Activated T-helper 1 cell treated with anti-CD3 and anti-CD28 coated beads, Interleukin-12 subunit alpha, Interleukin-12 subunit beta, Interleukin-2, Interleukin-4 antibody, amounts not matched to agents 30 ng/mL and 10 ng/mL and 1 ng/mL, durations not matched to agents 14 hours and 24 hours and 36 hours (primary cell): Measurements from ENCODE around the gene OPCML. TPM values are rescaled to one million over a fixed set of nuclear protein-coding genes. Genes with fewer than 3 reads are reported as not detected.

Experiments used
- DNase-seq: peaks from one replicate; pipeline ENCODE4 v3.0.0; 2021; ENCODE audit warnings: low spot score
- H3K27ac Mint-ChIP-seq: one replicate; pipeline ENCODE4 v1.8.0; 2021; ENCODE audit warnings: mild to moderate bottlenecking, mixed read lengths
- H3K27me3 Mint-ChIP-seq: one replicate; pipeline ENCODE4 v1.8.0; 2022; ENCODE audit warnings: mild to moderate bottlenecking, moderate library complexity, mixed read lengths; ENCODE audit not compliant: insufficient read depth
- H3K36me3 Mint-ChIP-seq: one replicate; pipeline ENCODE4 v1.8.0; 2021; ENCODE audit warnings: low read depth, mixed read lengths
- H3K4me1 Mint-ChIP-seq: one replicate; pipeline ENCODE4 v1.8.0; 2021; ENCODE audit warnings: low read depth, mixed read lengths
- H3K4me3 Mint-ChIP-seq: one replicate; pipeline ENCODE4 v1.8.0; 2021; ENCODE audit warnings: mild to moderate bottlenecking, moderate library complexity, mixed read lengths
- H3K9me3 Mint-ChIP-seq: one replicate; pipeline ENCODE4 v1.8.0; 2021; ENCODE audit warnings: mixed read lengths
- intact Hi-C: fragments of 100-400 bp; cut with micrococcal nuclease; formaldehyde crosslinking; loops from one replicate; pipeline ENCODE4 v1.15.1; 2024
- total RNA-seq: library from RNA; stranded (reverse); gene quantifications from 2 replicates; pipeline ENCODE4 v1.2.3, GENCODE V29; 2022

Gene OPCML
- total RNA-seq, 1 donor from 2014 or later, result not detected

GRCh38 chr11:133052537-133052936 lies 479.8 kb downstream of the OPCML start:
- Mint-ChIP-seq H3K4me1 (no peaks in the 10 kb centered on the region), H3K27ac (no peak overlapping the region), H3K36me3 (no peaks in the 10 kb centered on the region), H3K9me3 (no peaks in the 10 kb centered on the region), H3K27me3 (peaks cover 2% of the 10 kb centered on the region), H3K4me3 (no peak overlapping the region)
- intact Hi-C loops, result no loop called here
- DNase-seq, result no peak

DNA sequence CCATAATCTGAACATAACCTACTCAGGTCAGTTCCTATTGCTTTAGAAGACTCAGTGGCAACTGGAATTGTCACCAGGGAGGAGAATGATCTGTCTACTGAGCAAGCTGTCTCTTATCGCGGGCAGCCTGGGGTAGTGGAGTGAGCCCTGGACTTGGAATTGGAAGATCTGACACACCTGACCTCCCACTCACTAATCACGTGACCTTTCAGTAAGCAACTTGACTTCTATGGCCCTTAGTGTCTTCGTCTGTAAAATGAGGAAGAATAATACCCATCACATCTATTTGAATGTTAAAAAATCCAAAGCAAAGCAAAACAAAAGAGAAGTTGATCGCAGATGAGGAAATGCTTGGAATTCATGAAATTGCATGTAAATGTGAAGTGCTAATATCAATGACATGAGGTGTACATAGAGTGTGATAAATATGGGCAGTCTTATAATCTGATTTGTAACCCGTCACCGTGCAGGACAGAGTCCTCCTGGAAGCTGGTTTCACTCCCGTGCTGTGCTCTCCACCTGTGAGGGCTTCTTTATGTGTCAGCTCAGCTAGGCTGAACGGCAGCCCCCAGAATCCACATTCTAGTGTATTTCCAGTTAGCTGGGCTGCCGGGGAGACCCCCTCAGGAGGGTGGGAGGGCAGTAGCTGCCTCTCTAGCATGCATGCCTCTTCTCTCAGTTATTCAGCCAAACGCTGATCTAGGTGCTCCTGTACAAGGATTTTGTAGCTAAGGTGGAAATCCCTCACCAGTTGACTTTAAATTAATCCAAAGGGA lies 482.9 kb downstream of the OPCML start:
- H3K4me3 Mint-ChIP-seq, result no peak overlapping the region
- no peaks in the 10 kb centered on the region for H3K36me3 Mint-ChIP-seq
- H3K4me1 Mint-ChIP-seq, result no peaks in the 10 kb centered on the region
- no peak overlapping the region for H3K27ac Mint-ChIP-seq
- H3K27me3 Mint-ChIP-seq, result peaks cover 2% of the 10 kb centered on the region
- no peaks in the 10 kb centered on the region for H3K9me3 Mint-ChIP-seq
- intact Hi-C loops, result no loop called here
- no peak for DNase-seq

GRCh38 chr11:133048270-133048669 lies 484.0 kb downstream of the OPCML start:
- H3K4me1 Mint-ChIP-seq, result no peaks in the 10 kb centered on the region
- no peaks in the 10 kb centered on the region for H3K36me3 Mint-ChIP-seq
- intact Hi-C loops, result no loop called here
- H3K9me3 Mint-ChIP-seq, result no peaks in the 10 kb centered on the region
- peaks cover 2% of the 10 kb centered on the region for H3K27me3 Mint-ChIP-seq
- no peak overlapping the region for H3K27ac Mint-ChIP-seq
- no peak overlapping the region for H3K4me3 Mint-ChIP-seq
- no peak for DNase-seq

DNA sequence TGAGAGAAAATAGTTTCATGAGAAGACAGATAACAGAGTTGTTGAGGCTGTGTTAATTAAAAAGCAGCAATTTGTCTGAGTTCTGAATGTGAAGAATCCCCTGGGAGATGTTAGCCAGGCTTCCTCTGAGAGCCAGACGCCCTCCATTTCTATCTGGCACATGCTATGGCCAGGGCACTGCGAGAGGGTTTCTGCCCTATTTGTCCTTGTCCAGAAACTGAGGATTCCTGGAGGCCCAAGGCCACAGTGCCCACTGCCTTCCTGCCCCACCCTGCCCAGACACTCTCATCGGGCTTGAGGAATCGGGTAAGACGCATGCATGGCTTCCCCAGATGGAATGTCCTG lies 484.6 kb downstream of the OPCML start:
- intact Hi-C loops, result no loop called here
- Mint-ChIP-seq H3K9me3 (no peaks in the 10 kb centered on the region), H3K4me1 (no peaks in the 10 kb centered on the region), H3K27me3 (peaks cover 2% of the 10 kb centered on the region), H3K27ac (no peak overlapping the region), H3K36me3 (no peaks in the 10 kb centered on the region), H3K4me3 (no peak overlapping the region)
- no peak for DNase-seq

DNA sequence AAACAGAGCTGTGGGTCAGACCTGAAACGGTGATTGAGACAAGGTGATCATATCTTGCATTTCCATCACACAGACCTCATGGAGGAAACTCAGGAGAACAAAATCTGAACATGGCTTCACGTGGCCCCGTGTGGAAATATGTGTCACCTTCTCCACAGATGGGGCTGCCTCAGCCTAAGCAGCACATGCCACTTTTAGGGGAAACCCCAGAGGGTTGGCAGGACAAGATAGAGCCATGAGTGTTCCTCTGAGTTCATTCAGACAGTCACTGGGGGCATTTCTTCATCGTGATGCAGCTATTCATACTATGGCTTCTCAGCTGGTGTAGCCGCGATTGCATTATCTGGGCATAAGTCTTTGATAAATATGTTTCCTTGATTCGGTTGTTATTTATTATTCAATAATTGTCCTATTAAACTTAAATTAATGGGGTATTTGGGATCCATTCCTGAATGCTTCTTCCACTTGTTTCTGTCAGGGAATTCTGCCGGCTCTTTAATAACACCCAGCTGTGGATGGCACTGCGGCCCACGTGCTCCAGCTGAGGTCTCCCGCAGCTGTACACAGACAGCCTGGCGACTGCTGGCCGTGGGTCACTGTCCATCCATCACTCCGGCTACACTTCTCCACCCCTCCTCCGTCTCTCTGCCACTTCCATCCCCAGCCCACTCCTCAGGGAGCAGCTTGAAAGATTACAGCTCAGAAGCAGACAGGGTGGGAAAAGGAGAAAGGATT lies 485.1 kb downstream of the OPCML start:
- no peaks in the 10 kb centered on the region for H3K9me3 Mint-ChIP-seq
- no peaks in the 10 kb centered on the region for H3K36me3 Mint-ChIP-seq
- H3K4me1 Mint-ChIP-seq, result no peaks in the 10 kb centered on the region
- no peak for DNase-seq
- H3K4me3 Mint-ChIP-seq, result no peak overlapping the region
- H3K27ac Mint-ChIP-seq, result no peak overlapping the region
- intact Hi-C loops, result no loop called here
- H3K27me3 Mint-ChIP-seq, result peaks cover 2% of the 10 kb centered on the region

DNA sequence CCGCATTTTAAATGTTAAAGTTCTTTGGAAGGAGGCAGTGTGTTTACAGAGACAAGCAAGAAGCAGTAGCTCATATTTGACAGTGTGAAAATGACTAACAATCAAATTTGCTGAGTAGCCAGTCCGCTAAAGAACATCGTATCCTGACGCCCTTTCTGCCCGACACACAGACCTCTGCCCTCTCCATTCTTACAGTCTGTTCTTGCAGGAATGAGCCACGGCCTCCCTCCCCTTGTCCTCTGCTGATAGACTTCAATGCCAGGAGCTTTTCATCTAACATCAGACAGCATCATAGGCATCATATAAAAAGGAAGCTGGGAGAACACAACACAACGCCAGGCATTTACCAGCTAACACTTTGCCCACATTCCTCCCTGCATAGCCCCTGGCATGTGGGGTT lies 486.0 kb downstream of the OPCML start:
- Mint-ChIP-seq H3K9me3 (no peaks in the 10 kb centered on the region), H3K27me3 (peaks cover 2% of the 10 kb centered on the region), H3K36me3 (no peaks in the 10 kb centered on the region), H3K4me3 (no peak overlapping the region), H3K27ac (no peak overlapping the region), H3K4me1 (no peaks in the 10 kb centered on the region)
- no peak for DNase-seq
- intact Hi-C loops, result no loop called here

- Mint-ChIP-seq H3K4me1 (no peaks in the 10 kb centered on the region), H3K27me3 (no peaks in the 10 kb centered on the region), H3K9me3 (no peaks in the 10 kb centered on the region), H3K4me3 (no peak overlapping the region), H3K36me3 (no peaks in the 10 kb centered on the region), H3K27ac (no peak overlapping the region)
- DNase-seq, result no peak
- intact Hi-C loops, result no loop called here
These were observed 490.1 kb downstream of the OPCML start for GRCh38 chr11:133041928-133042882.

GRCh38 chr11:133041181-133041580 lies 491.1 kb downstream of the OPCML start:
- no peak for DNase-seq
- no peak overlapping the region for H3K4me3 Mint-ChIP-seq
- no peaks in the 10 kb centered on the region for H3K4me1 Mint-ChIP-seq
- no peaks in the 10 kb centered on the region for H3K9me3 Mint-ChIP-seq
- no peak overlapping the region for H3K27ac Mint-ChIP-seq
- H3K27me3 Mint-ChIP-seq, result no peaks in the 10 kb centered on the region
- no peaks in the 10 kb centered on the region for H3K36me3 Mint-ChIP-seq
- intact Hi-C loops, result no loop called here

DNA sequence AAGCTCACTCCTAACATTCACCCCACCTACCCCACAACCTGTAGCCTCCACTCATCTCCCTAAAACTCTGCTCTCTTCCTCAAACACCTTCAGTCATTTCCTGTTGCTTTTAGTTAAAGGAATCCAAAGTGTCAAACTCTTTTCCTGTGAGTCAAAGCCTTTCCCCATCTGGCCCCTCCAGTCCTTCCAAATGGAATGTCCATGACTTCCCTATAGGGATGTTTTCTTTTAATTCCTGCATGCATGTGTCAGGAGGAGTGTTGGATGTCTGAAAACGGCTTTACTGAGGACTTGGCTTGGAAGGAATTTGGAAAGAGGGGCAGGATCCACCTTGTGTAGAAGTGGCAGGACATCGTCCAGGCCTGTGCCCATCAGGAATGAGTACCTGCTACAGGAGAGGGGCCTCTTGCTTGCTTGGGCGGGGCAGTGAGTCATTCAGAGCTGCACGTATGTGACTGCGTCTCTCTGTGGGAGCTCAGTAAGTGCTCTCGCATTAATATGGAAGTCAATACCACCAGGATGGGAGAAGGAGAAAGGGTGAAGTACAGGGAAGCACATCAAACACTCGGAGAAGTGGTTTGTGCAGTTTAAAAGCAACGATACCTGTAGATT lies 491.9 kb downstream of the OPCML start:
- H3K27me3 Mint-ChIP-seq, result no peaks in the 10 kb centered on the region
- no peak for DNase-seq
- no peak overlapping the region for H3K27ac Mint-ChIP-seq
- H3K36me3 Mint-ChIP-seq, result no peaks in the 10 kb centered on the region
- H3K9me3 Mint-ChIP-seq, result no peaks in the 10 kb centered on the region
- intact Hi-C loops, result no loop called here
- H3K4me3 Mint-ChIP-seq, result no peak overlapping the region
- H3K4me1 Mint-ChIP-seq, result no peaks in the 10 kb centered on the region

GRCh38 chr11:133038850-133039249 lies 493.5 kb downstream of the OPCML start:
- no peak overlapping the region for H3K27ac Mint-ChIP-seq
- no peaks in the 10 kb centered on the region for H3K4me1 Mint-ChIP-seq
- no peaks in the 10 kb centered on the region for H3K36me3 Mint-ChIP-seq
- no peaks in the 10 kb centered on the region for H3K9me3 Mint-ChIP-seq
- no peaks in the 10 kb centered on the region for H3K27me3 Mint-ChIP-seq
- no peak overlapping the region for H3K4me3 Mint-ChIP-seq
- intact Hi-C loops, result no loop called here
- no peak for DNase-seq

DNA sequence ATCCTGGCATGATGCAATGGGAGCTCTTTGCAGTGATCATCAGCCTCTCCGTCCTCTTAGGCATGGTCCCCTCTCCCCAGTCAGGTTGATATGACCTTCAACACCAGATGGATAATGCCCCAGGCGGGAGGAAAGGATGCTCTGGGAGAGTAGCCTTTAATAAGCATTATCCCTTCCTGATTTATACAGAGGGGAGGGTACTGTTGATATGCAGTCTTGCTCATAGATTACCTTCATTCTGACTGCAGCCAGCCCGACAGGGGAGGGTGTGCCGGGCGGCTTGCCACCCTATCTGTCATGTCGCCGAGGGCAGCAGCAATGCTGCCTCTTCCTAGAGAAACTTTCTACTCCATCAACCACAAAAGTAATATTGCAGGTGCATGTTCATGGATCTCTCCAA lies 497.4 kb downstream of the OPCML start:
- Mint-ChIP-seq H3K4me1 (no peaks in the 10 kb centered on the region), H3K4me3 (no peak overlapping the region), H3K36me3 (no peaks in the 10 kb centered on the region), H3K27me3 (no peaks in the 10 kb centered on the region), H3K27ac (no peak overlapping the region), H3K9me3 (no peaks in the 10 kb centered on the region)
- no peak for DNase-seq
- intact Hi-C loops, result no loop called here

DNA sequence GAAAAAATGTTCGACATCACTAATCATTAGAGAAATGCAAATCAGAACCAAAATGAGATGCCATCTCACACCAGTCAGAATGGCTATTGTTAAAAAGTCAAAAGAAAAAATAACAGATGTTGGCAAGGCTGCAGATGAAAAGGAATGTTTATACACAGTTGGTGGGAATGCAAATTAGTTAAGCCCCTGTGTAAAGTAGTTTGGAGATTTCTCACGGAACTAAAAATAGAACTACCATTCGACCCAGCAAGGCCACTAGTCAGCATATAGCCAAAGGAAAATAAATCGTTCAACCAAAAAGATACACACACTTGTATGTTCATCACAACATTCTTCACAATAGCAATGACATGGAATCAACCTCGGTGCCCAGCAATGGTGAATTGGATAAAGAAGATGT lies 503.2 kb downstream of the OPCML start:
- no peak overlapping the region for H3K4me3 Mint-ChIP-seq
- no peak for DNase-seq
- H3K36me3 Mint-ChIP-seq, result no peaks in the 10 kb centered on the region
- no peak overlapping the region for H3K27ac Mint-ChIP-seq
- H3K27me3 Mint-ChIP-seq, result no peaks in the 10 kb centered on the region
- no peaks in the 10 kb centered on the region for H3K4me1 Mint-ChIP-seq
- H3K9me3 Mint-ChIP-seq, result no peaks in the 10 kb centered on the region
- intact Hi-C loops, result no loop called here
